ENCODE results near the gene DTYMK.

GRCh38 chr2:241636182-241637017, 50.2 kb downstream of the DTYMK start:
- TF ChIP-seq CTCF (IDR thresholded peaks at IDR 0.05) = no peak
- TF ChIP-seq POLR2A (IDR thresholded peaks at IDR 0.05) = peak in 1 of 2 donors; percentile 37
